ENCODE measurements around the gene ERCC5.

Gene ERCC5

GRCh38 chr13:102845630-102846260 is at the start of gene ERCC5:
Gene ERCC5, plus strand, starts transcription at chr13:102846032. Its CDS starts 235 bp downstream, at chr13:102846267.
- peak; percentile 85 for DNase-seq (ENCODE audit: low read depth, low spot score)

DNA sequence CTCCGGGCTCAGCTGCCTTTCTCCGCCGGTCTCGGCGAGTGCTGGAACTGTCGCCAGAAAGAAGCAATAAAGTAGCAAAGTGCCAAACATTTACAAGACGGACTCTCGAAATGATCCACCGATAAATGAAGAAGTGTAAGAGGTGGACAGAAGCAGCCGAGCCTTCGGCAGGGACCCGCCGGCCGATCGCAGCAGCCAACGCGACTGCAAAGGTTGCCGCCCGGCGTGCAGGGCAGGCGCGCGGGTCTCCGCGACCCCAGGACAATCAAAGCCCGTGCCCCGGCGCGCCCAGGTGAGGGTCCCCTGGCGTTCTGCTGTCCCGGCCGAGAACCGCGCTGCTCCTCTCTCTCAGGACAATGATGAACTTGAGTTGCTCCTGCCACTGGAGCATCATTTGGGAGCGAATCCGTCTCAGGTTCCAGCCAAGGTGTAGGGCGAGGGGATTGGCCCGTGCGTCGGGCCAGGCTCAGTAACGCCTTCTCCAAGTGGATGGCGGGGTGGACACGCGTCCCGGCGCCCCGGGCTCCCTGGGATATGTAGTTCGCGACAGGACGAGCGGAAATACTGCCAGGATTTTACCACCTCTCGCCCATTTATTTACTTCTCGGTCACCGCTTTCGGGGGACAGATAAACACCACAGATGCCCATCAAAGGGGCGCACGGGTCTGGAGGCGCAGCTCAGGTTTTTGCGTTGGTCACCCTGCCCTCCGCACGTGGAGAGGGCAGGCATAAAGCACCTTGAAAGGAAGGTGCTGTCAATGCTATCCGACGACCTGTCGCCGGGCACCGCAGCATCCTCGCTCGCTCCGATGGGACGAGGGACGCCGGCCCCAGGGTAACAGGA is 47.0 kb upstream of the ERCC5 start, which contains the start of the genes BIVM and POGLUT2:
TSS of gene BIVM (plus strand) at position 539 of the 845 bp plus-strand sequence. CDS start 8,149 bp downstream, outside the sequence.
TSS of gene POGLUT2 (minus strand) at position 396 of the 845 bp plus-strand sequence. CDS start at position 90, 306 bp downstream.
- DNase-seq (ENCODE audit: low read depth, low spot score): peak; percentile 75

- no peak for DNase-seq (ENCODE audit: low read depth, low spot score)
Measured at GRCh38 chr13:102799426-102800144, 46.2 kb upstream of the ERCC5 start.

GRCh38 chr13:102800145-102801041 is 45.4 kb upstream of the ERCC5 start:
- peak; percentile 27 for DNase-seq (ENCODE audit: low read depth, low spot score)

DNA sequence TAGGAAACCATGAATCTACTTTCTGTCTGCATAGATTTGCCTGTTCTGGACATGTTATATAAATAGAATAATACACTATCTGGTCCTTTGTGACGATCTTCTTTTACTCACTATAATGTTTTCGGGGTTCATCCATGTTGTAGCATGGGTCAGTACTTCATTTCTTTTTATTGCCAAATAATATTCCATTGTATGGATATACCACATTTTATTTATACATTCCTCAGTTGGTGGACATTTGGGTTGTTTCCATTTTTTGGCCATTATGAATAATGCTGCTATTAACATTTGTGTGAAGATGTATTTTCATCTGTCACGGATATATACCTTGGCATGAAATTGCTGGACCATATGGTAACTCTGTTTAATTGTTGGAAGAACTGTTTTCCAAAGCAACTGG is 40.2 kb upstream of the ERCC5 start:
- DNase-seq (ENCODE audit: low read depth, low spot score): no peak

DNA sequence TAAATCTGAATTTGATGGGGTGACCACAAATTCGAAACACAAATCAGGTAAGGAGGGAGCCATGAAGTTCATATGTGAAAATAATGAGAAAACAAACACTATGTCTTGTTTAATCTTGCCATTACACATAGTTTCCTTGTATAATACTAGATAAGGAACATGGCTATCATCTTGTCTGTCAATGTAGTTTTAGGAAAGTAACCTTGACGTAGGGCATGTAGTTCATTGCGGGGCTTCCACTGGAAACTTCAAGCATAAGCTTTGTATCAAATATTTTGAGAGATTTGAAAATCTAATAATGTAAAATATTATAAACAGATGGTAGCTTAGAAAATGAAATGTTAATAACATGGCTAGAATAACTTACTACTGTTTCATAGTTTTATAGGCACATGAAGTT is 38.1 kb upstream of the ERCC5 start:
- no peak for DNase-seq (ENCODE audit: low read depth, low spot score)

DNA sequence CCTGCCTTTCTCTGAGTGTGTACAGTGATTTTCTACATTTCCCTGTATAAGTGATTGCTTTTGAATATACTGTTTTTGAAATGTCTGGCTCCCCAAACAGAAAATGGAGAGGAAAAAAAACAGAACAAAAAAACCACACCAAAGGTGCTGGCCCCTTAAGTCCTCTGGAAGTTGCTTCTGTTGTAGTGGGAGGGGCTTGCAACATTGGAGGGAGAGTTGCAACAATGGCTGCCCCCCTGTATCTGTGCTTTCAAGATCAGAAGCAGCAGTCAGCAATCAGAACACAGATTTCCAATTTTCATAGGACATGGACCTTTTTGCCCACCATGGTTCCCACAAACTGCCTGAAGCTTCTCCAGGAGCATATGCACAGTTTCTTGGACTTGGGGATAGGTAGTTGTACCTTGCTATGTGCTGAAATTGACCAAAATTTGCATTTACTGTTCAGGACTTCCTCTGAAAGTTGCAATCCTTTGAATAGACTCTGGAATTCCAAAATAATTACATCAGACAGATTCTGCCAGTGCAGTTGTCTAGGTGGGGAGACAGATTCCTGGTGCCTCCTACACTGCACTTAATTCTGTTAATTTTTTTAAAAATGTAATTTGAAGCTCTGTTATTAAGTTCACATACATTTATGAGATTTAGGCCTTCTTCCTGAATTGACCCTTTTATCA is 33.1 kb upstream of the ERCC5 start:
- no peak for DNase-seq (ENCODE audit: low read depth, low spot score)

DNA sequence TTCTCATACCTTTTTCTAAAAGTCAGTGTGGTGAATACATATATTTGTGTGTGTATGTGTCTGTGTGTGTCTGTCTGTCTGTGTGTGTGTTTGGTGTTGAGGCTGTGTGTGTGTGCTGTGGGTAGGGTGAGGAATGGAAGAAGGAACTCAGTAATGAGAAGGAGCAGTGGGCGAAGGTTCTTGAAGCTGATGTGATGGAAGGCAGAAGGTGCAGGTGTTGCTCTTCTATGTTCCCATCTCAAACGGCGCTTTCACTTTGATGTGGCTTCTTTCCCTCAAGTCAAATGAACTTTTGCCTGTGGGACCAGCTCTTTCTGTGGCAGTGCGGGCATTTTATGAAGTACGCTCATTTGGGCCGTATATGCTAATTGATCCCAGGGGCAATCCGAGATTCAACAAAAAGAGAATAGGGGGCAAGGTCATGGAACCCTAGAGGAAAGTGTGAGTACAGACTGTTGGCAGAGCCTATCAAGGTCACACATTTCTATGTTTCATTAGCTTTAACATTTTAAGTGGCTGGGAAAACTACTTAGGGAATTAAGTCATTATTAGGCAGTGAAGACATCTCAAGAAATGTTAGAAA is 31.7 kb upstream of the ERCC5 start:
- DNase-seq (ENCODE audit: low read depth, low spot score): no peak

- DNase-seq (ENCODE audit: low read depth, low spot score): no peak
Measured at GRCh38 chr13:102814793-102815192, 31.0 kb upstream of the ERCC5 start.

DNA sequence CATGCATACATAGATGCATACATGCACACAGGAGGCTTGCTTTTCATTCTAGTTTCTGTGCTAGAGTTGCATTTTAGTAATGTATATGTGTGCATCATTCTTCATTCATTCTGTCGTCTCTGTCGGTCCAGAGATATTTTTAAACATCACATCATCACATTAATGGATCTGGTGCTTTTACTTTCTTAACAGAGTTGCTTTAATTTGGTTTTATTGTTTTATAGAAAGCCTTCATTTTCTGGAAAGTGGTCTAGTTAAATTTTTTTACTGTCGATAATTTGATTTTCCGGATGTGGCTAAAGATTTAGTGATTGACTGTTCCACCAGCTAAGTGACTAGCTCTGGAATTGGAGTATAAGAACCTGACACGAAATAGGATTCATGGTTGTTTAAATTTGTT is 30.0 kb upstream of the ERCC5 start:
- DNase-seq (ENCODE audit: low read depth, low spot score): no peak

GRCh38 chr13:102816708-102817107 is 29.1 kb upstream of the ERCC5 start:
- no peak for DNase-seq (ENCODE audit: low read depth, low spot score)

GRCh38 chr13:102817241-102817640 is 28.6 kb upstream of the ERCC5 start:
- DNase-seq (ENCODE audit: low read depth, low spot score): no peak

GRCh38 chr13:102817907-102818306 is 27.9 kb upstream of the ERCC5 start:
- DNase-seq (ENCODE audit: low read depth, low spot score): no peak

DNA sequence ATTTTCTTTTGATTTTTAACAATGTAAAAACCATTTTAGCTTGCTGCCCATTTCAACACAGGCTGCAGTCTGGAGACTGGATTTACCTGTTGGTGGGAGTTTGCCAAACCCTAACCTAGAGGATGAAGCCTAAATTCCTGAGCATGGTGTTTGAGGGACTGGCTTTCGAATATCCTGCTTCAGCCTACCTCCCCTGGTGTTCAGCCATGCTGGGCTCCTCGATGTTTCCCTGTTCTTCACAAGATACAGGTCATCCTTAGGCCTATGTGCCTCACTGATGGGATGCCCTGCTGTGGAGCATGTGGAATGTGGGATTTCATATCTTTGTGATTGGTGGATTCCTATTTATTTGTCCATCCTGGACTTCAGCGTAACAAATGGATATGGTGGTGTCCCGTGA is 20.4 kb upstream of the ERCC5 start:
- no peak for DNase-seq (ENCODE audit: low read depth, low spot score)

DNA sequence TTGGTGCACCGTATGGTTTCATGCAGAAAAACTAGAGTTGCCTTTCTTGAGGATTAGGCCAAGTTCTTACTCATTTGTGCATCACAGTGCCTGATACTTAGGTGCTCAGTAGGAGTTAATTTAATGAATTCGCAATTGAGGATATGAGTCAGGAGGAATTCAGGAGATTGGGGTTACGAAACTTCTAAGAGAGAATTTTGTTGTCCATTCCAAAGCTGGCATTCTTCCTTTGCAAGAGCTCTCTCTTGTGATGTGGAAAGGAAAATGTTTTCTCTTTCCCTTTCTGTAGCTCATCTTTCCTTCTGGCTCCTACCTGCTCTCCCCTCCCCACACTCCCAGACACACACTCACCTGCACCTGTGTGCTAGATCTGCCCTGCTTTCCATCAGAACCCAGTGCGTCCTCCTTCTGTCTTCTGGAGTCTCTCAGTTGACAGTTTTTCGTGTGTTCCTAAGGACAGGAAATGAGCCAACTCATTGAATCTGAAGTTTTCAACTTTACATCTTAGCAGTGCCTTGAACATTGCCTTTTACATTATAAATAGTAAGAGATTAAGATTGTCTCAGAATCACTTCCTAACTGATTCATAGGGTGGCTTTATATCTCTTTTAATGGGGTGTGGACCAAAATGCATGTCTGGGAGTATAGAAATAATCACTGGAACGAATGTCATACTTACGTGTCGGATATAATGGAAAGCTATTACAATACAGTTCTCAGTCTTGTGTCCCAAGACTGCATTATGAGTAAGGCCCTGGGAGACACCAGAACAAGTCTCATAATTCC is 19.7 kb upstream of the ERCC5 start:
- no peak for DNase-seq (ENCODE audit: low read depth, low spot score)

GRCh38 chr13:102830646-102831045 is 15.2 kb upstream of the ERCC5 start:
- no peak for DNase-seq (ENCODE audit: low read depth, low spot score)

DNA sequence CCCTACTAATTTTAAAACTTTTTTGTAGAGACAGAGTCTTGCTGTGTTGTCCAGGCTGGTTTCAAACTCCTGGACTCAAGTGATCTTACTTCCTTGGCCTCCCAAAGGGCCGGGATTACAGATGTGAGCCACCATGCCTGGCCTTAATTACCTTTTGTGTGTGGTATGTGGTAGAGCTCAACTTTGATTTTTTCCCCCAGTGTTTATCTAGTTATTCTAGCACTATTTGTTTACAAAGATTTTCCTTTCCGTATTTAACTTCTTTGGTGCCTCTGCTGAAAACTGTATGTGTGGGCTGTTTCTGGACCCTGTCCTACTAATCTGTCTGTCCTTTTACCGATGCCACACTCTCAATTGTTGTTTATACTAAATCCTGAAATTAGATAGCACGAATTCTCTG is 9.4 kb upstream of the ERCC5 start:
- no peak for DNase-seq (ENCODE audit: low read depth, low spot score)

- DNase-seq (ENCODE audit: low read depth, low spot score): no peak
Measured at GRCh38 chr13:102838273-102838672, 7.6 kb upstream of the ERCC5 start.

- no peak for DNase-seq (ENCODE audit: low read depth, low spot score)
Measured at GRCh38 chr13:102838982-102839381, 6.8 kb upstream of the ERCC5 start.
